Panc1 (cell line): ENCODE measurements around the gene CDH12. TPM values are rescaled to one million over a fixed set of nuclear protein-coding genes. Genes with fewer than 3 reads are reported as not detected.

ENCODE experiments used
- ATAC-seq: fragments of 200-7000 bp; cut with Tn5 transposase; 2 replicates; pipeline ENCODE4 v1.9.1; 2020; ENCODE audit warnings: mild to moderate bottlenecking, moderate library complexity
- BruUV-seq: library from RNA; stranded (reverse); fragments of 400-500 nt; replicated peaks from 2 replicates; lab custom pipeline; 2021; lab: Mats Ljungman, UMichigan
- CTCF ChIA-PET: fragments of 300-600 bp; sonication (Branson Sonifier 250); formaldehyde crosslinking; loops from one replicate; lab custom pipeline; 2022; ENCODE audit warnings: antibody characterized with exemption; lab: Charles Lee
- POLR2A ChIA-PET: fragments of 300-600 bp; sonication (Branson Sonifier 250); formaldehyde crosslinking; loops from one replicate; lab custom pipeline; 2022; ENCODE audit warnings: antibody characterized with exemption; lab: Charles Lee
- DNase-seq: peaks from one replicate; pipeline ENCODE4 v3.0.0-alpha.2; 2010; ENCODE audit warnings: low read depth, low spot score
- H3K27ac ChIP-seq: 2 replicates; pipeline ENCODE4 v1.5.1; 2011; ENCODE audit warnings: mild to moderate bottlenecking, low read length, inconsistent platforms
- H3K27me3 ChIP-seq: fragments of 200-500 bp; sonication (Bioruptor generic); 2 replicates; pipeline ENCODE4 v1.6.0; 2014; ENCODE audit warnings: low read length, inconsistent platforms; ENCODE audit not compliant: control insufficient read depth, insufficient read depth
- H3K36me3 ChIP-seq: fragments of 200-500 bp; sonication (Bioruptor generic); 2 replicates; pipeline ENCODE4 v1.5.1; 2014; ENCODE audit warnings: inconsistent platforms, mild to moderate bottlenecking, low read length, moderate library complexity; ENCODE audit not compliant: control insufficient read depth, insufficient read depth
- H3K4me1 ChIP-seq: 2 replicates; pipeline ENCODE4 v1.5.1; 2011; ENCODE audit warnings: inconsistent platforms, mild to moderate bottlenecking, low read length, moderate library complexity; ENCODE audit not compliant: control insufficient read depth, insufficient read depth
- H3K4me3 ChIP-seq, 2 experiments: 2 replicates each; pipeline ENCODE4 v1.5.1; 2011 to 2012; ENCODE audit warnings: low read depth in 2 of 2, low read length in 2 of 2, mild to moderate bottlenecking in 2 of 2, inconsistent platforms in 1 of 2, moderate library complexity in 1 of 2
- H3K9me3 ChIP-seq: fragments of 200-500 bp; sonication (Bioruptor generic); 2 replicates; pipeline ENCODE4 v1.5.1; 2014; ENCODE audit warnings: low read depth, mild to moderate bottlenecking, inconsistent platforms, low read length, moderate library complexity; ENCODE audit not compliant: control insufficient read depth, insufficient read depth
- CTCF ChIP-seq: fragments of 450-650 bp; IDR thresholded peaks from 2 replicates; pipeline ENCODE4 v1.5.1; 2017; ENCODE audit warnings: mild to moderate bottlenecking
- POLR2AphosphoS5 ChIP-seq: IDR thresholded peaks from 2 replicates; pipeline ENCODE4 v1.6.1; 2012; ENCODE audit warnings: mild to moderate bottlenecking, low read depth, low read length, moderate library complexity
- REST ChIP-seq, 2 experiments: IDR thresholded peaks; 2 replicates each; pipeline ENCODE4 v1.6.1; 2011 to 2012; ENCODE audit warnings: low read depth in 2 of 2, control low read depth in 1 of 2, low read length in 1 of 2, mild to moderate bottlenecking in 1 of 2, moderate library complexity in 1 of 2; ENCODE audit not compliant: insufficient read depth in 1 of 2
- SIN3A ChIP-seq: IDR thresholded peaks from 2 replicates; pipeline ENCODE4 v1.6.1; 2012; ENCODE audit warnings: low read depth, mild to moderate bottlenecking, low read length, moderate library complexity, borderline replicate concordance; ENCODE audit not compliant: insufficient read depth
- TCF7L2 ChIP-seq: IDR thresholded peaks from 2 replicates; pipeline ENCODE4 v1.6.1; 2011; ENCODE audit warnings: mild to moderate bottlenecking, low read depth, low read length, inconsistent platforms
- in situ Hi-C: cut with HindIII; loops from 2 replicates; pipeline ENCODE4 v1.10.0; 2016; ENCODE audit warnings: low sequenced_read_pairs, low pct_unique_long_range_greater_than_20kb
- intact Hi-C: fragments of 100-400 bp; cut with micrococcal nuclease; formaldehyde crosslinking; loops from one replicate; pipeline ENCODE4 v1.10.0; 2022; ENCODE audit not compliant: unreplicated experiment
- total RNA-seq: library from RNA; stranded (reverse); gene quantifications from one replicate; pipeline ENCODE4 v1.2.1, GENCODE V29; 2021; ENCODE audit not compliant: unreplicated experiment

CDH12 gene
- total RNA-seq, 1 experiment from 2014 or later, result not detected

GRCh38 chr5:22495016-22495720 is 358.0 kb downstream of the CDH12 start:
- Histone ChIP-seq H3K27me3 (no peaks in the 10 kb centered on the region), H3K36me3 (no peaks in the 10 kb centered on the region), H3K27ac (no peak overlapping the region), H3K4me1 (no peaks in the 10 kb centered on the region), H3K9me3 (no peaks in the 10 kb centered on the region), H3K4me3 (no peak overlapping the region)
- ChIA-PET POLR2A (no interaction called here), CTCF (no interaction called here)
- TF ChIP-seq TCF7L2 (no peak), REST (IDR thresholded peaks at IDR 0.05; ENCODE audit: insufficient read depth in 1 of 2, low read depth in 2 of 2, low read length in 1 of 2) (no peak), SIN3A (no peak), CTCF (no peak), POLR2AphosphoS5 (no peak)
- no peak for DNase-seq
- in situ Hi-C loops, result no loop called here
- ATAC-seq, result no peak
- no TSS peak for BruUV-seq
- intact Hi-C loops, result no loop called here

GRCh38 chr5:22488427-22488826 is 364.7 kb downstream of the CDH12 start:
- Histone ChIP-seq H3K4me1 (no peaks in the 10 kb centered on the region), H3K4me3 (no peak overlapping the region), H3K27me3 (no peaks in the 10 kb centered on the region), H3K9me3 (no peaks in the 10 kb centered on the region), H3K27ac (no peak overlapping the region), H3K36me3 (no peaks in the 10 kb centered on the region)
- POLR2A ChIA-PET, result no interaction called here
- CTCF ChIA-PET, result no interaction called here
- intact Hi-C loops, result no loop called here
- DNase-seq (no peak), ATAC-seq (no peak)
- BruUV-seq, result no TSS peak
- no peak for TF ChIP-seq REST (IDR thresholded peaks at IDR 0.05; ENCODE audit: insufficient read depth in 1 of 2, low read depth in 2 of 2, low read length in 1 of 2)
- no peak for TF ChIP-seq SIN3A
- TF ChIP-seq POLR2AphosphoS5, result no peak
- no peak for TF ChIP-seq TCF7L2
- no peak for TF ChIP-seq CTCF
- in situ Hi-C loops, result no loop called here
